GM18907 (cell line): ENCODE measurements around the gene DEF6.

Experiments used
- ATAC-seq: cut with Tn5 transposase; IDR thresholded peaks from one replicate; pipeline ENCODE4 v1.9.1; 2021; ENCODE audit warnings: mild to moderate bottlenecking, moderate library complexity; ENCODE audit not compliant: unreplicated experiment

Gene DEF6

GRCh38 chr6:35342258-35343091 lies 44.9 kb downstream of the DEF6 start, which contains the start of gene PPARD:
PPARD (plus strand) TSS chr6:35342558; CDS start chr6:35411088, 68,530 bp downstream.
- peak; percentile 96 for ATAC-seq

- ATAC-seq, result no peak
Measured at GRCh38 chr6:35343092-35343834, 45.6 kb downstream of the DEF6 start.

- ATAC-seq, result no peak
Measured at GRCh38 chr6:35343835-35344550, 46.4 kb downstream of the DEF6 start.

- ATAC-seq, result no peak
Measured at GRCh38 chr6:35351422-35351821, 53.8 kb downstream of the DEF6 start.

- ATAC-seq, result no peak
Measured at GRCh38 chr6:35352735-35353134, 55.1 kb downstream of the DEF6 start.

DNA sequence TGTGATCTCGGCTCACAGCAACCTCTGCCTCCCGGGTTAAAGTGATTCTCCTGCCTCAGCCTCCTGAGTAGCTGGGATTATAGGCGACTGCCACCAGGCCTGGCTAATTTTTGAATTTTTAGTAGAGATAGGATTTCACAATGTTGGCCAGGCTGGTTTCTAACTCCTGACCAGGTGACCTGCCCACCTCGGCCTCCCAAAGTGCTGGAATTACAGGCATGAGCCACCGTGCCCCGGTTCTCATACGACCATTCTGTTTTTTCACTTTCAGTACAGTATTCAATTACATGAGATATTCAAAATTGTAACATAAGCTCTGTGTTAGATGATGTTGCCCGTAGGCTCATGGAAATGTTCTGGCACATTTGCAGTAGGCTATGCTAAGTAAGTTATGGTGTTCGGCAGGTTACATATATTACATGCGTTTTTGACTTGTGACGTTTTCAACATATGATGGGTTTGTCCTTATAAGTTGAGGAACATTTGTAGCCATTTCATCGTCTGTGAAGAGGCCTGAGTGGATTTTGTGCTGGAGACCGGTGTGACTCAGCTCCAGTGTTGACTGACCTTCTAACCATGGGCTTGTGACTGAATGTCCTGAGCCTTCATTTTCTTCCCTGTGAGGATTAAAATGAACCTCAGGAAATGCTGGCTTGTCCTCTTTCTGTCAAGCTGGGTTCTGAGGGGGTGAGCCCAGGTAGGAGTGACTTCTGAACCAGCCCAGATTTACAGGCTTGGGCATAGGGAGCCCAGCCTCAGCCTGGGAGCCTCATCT lies 56.9 kb downstream of the DEF6 start:
- ATAC-seq, result no peak

- ATAC-seq, result no peak
Measured at GRCh38 chr6:35356391-35356790, 58.8 kb downstream of the DEF6 start.

DNA sequence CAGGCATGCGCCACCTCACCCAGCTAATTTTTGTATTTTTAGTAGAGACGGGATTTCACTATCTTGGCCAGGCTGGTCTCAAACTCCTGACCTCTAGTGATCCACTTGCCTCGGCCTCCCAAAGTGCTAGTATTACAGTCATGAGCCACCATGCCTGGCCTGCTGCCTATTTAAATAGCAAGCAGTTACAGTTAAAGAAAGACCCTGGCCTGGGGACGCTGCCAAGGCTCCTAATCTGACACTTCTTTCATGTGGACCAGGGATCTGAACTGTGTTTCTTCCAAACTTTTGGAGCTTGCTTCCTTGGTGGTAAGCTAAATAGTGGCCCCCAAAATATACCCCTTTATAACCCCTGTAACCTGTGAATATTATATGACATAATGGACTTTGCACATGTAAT lies 60.1 kb downstream of the DEF6 start:
- no peak for ATAC-seq

DNA sequence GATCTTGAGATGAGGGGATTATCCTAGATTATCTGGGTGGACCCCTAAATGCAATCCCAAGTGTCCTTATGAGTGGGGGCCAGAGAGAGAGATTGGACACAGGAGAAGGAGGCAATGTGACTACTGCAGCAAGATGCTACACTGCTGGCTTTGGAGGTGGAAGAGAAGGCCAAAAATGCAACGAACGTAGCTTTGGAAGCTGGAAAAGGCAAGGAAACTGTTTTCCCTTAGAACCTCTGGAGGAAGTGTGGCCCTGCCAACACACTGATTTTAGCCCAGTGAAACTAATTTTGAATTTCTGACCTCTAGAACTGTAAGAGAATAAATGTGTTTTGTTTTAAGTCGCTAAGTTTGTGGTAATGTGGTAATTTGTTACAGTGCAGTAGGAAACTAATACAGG lies 60.5 kb downstream of the DEF6 start:
- ATAC-seq, result no peak

- no peak for ATAC-seq
Measured at GRCh38 chr6:35359346-35359743, 61.7 kb downstream of the DEF6 start.

- ATAC-seq, result no peak
Measured at GRCh38 chr6:35359744-35360348, 62.2 kb downstream of the DEF6 start.

DNA sequence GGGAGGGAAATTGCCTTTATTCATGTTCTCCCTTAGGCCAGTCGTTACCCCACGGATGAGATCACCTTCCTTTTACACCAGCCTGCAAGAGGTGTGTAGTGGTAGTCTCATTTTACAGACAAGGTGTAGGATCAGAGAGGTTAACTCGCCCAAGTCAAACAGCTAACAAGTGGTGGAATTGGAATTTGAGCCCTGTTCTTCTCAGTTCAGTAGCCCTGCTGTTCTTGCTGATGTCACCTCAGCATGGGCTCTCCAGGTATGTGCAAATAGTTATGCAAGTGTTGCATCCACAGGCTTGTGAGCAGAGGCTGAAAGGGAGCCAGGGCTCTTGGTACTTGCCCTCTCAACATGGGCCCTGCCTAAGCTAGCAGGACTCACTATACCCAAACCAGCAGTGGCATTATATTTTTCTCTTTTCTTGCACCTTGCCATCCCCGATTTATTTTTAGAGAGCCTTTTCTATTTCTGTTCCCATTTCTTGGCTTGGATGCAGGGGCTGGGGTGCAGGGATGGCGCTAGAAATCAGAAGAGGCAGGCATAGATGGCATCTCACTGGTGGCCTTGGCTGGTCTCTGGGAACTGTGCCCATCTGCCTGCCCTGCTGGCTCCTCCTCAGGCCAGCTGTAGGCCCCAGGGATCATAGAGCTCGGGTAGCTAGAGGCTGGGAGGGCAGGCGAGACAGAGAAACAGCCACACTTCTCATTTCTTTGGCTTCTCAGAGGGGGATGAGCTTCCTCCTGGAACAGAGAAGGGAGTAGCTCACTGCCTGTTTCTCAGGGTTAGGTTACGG lies 62.9 kb downstream of the DEF6 start:
- ATAC-seq, result no peak

- no peak for ATAC-seq
Measured at GRCh38 chr6:35362200-35362599, 64.6 kb downstream of the DEF6 start.

GRCh38 chr6:35363293-35363750 lies 65.7 kb downstream of the DEF6 start:
- no peak for ATAC-seq

DNA sequence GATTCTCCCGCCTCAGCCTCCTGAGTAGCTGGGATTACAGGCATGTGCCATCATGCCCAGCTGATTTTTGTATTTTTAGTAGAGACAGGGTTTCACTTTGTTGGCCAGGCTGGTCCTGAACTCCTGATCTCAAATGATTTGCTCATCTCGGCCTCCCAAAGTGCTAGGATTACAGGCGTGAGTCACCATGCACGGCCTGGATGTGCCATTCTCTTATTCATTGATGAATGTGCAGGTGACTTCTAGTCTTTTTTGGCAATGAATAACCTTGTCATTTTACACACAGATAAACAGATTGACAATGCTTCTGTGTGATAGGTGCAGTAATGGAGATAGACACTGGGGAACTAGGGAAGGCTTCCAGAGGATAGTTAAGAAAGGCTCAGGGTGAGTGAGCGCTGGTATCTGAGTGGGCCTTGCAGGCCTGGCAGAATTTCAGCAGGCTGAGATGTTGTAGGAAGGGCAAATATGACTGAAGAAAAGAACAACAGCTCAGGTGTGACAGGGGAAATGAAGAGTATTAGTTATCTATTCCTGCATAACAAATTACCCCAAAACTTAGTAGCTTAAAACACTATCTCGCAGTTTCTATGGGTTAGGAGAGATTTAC lies 68.1 kb downstream of the DEF6 start:
- ATAC-seq, result no peak

DNA sequence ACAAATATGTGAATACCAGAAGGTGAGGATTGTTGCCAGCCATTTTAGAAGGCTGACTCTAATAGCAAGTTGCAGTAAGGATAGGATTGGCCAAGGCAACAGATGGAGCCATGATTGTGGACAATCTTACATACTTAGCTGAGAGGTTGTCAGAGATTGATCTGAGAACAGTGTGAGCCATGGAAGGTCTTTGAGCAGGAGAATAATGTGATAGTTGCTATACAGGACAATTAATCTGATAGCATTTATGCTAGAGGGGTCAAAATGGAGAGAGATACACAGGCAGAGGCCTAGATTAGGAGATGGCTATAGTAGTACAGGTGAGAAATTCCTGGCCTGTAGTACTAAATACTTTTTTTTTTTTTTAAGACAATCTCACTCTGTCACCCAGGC lies 68.6 kb downstream of the DEF6 start:
- no peak for ATAC-seq

- no peak for ATAC-seq
Measured at GRCh38 chr6:35367646-35368037, 70.0 kb downstream of the DEF6 start.

GRCh38 chr6:35368038-35368887 lies 70.6 kb downstream of the DEF6 start:
- ATAC-seq, result no peak
